HuH-7 (cell line): ENCODE data around the gene OSM.

Experiments
- DNase-seq: peaks from one replicate; pipeline ENCODE4 v3.0.0; 2011; ENCODE audit warnings: low spot score

Gene OSM

DNA sequence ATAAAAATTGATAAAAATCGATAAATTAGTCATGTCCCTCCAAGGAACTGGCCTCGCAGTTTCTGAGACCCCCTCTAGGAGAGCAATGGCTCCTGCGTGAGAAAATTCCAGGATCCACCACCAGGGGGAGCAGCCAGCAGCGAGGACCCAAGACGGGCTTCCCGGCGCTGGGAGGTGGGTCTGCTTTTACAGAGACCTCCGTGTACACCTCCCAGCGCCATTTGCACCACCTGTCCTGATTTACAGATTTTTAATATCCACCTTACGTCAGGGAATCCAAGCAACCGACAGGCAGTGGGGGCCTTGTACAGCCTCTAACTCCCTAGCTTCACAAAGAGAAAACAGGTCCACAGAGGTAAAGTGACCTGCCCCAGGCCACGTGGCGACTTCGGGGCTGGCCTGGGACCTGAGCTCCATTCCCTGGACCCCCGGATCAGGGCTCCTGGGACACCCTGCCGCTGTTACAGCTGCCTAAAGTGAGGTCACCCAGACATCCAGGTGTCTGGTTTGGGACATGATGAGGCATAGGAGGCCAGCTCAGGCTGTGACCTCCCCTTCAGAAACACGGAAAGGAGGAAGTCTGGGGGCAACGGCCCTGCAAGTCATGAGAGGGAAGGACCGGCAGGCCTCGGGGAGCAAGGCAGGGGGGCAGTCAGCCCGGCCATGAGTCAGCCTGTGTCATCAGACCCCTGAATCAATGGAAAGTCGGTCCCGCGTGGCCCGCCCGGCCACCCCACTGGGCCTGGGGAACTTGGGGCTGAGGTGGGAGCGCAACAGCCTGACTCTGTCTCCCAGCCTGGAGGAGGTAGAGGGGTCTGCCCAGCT is 3.5 kb downstream of the OSM start:
- DNase-seq: peak; percentile 94

GRCh38 chr22:30262112-30262511 is 4.5 kb downstream of the OSM start:
- DNase-seq: no peak

GRCh38 chr22:30261134-30261533 is 5.5 kb downstream of the OSM start:
- DNase-seq: no peak

DNA sequence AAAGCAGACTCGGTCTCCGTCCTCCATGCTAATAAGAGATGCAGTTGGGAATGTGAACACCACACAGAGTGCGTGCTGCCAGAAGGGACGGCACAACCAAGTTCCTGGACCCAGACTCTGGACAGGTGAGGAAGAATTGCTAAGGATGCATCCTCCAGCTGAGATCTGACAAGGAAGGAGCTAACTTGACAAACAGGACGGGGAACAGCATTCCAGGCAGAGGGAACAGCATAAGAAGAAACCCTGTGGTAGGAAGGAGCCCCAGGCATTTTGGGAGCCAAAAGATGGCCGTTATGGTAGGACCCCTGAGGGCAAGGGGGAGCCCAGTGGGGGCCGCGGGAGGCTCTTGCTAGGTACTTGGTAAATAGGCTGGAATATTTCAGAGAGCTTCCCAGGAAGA is 6.0 kb downstream of the OSM start:
- DNase-seq: no peak

GRCh38 chr22:30260276-30260675 is 6.4 kb downstream of the OSM start:
- DNase-seq: no peak

GRCh38 chr22:30254314-30254713 is 12.3 kb downstream of the OSM start:
- DNase-seq: no peak

DNA sequence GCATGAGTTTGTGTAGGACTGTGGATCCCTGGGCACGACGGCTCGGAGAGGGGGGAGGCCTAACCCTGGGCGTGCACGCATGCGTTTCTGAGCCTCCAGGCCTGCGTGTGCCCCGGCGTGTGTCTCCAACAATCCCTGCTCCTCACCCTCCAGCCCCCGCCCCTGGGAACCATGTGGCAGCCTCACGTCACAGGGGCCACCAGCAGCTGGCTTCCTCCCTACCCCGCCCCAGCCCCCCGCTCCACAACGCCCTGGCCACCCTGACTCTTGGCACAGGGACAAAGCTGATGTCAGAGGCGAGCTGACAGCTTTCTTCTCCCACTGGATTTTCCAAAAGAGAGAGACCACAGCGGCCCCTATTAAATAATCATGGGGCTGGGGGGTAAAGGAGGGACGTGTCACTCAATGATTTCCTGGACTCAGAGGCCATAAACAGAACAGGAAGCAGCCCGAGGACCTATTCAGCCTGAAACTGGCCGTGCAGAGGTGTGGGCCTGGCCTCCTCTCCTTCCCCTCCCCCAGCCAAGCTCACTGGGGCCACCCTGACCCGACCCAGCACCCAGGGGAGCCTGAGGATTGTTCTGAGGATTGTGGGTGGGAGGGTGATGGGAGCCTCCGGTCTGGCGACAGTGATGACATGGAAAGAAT is 13.3 kb downstream of the OSM start:
- no peak for DNase-seq

DNA sequence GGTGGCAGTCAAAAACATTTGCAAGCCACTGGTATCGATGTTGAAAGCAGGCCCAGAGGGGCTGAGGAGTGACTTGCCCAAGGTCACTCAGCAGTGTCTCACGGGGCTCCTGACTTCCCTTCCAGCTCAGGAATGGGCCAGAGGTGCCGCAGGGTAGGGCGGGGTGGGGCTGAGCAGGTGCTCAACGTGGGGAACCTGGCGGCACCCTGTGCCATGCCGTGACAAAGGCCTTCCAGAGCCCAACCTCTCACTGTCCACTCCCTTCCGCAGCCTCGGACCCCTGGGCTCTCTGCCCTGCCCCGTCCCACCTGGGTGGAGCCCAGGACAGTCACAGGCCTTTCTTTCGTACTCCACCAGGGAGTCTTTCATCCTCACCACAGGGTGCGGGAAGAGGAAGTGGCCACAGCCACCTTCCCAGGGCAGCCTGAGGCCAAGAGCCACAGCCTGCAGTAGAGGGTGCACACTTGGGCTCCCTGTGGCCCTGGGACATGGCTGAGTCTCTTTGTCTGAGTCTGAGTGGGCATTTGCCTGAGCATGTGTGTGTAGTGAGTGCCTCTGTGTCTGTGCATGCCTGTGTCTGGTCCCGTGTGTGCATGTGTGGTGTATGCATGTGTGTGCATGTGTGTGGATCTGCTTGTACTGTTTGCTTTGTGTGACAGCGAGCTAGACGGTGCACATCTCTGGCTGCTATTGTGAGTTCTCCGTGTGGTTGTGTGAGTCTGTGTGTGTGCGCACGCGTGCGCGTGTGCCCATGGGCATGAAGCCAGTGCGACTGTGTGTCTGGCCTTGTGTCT is 14.0 kb downstream of the OSM start:
- DNase-seq: no peak

DNA sequence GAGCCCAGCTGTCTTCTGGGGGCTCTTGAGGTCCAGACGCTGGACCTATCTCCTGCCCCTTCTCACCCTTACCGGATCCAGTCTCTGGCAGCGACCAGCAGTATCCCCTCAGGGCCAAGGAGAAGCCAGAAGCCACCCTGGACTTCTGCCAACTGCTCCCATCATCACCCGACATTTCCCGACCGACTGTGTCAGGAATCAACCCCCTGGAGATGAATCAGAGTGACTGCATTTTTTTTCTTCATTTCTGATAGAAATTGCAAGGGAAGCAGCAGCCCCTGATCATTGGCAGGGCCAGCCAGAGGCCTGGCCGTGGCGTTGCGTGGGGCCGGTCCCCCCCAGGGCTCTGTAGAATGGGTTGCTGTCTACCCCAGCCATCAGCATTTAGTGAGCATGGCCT is 14.9 kb downstream of the OSM start:
- no peak for DNase-seq

- no peak for DNase-seq
These were observed 15.9 kb downstream of the OSM start for GRCh38 chr22:30250661-30251267.

DNA sequence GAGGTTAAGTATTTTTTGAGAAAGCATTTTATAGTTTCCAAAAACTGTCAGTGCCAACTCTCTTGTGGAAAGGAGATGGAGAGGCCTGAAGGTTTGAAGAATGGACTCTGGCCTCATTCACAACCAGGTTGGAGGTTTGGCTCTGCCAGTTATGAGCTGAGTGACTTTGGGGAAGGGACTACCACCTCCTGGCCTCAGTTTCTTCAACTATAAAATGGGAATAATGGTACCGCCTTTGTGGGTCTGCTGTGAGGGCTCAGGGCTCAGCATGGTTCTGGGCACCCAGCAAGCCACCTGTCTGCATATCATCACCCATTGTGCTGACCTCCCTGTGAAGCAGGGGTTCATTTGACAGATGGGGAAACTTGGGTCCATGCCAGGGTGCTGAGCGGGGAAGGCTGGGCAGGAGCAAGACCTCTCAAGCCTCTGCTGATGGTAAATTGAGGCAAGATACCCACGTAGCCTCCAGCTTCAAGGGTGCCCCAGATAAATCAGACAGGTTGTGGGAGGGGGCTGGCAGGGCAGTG is 16.5 kb downstream of the OSM start:
- DNase-seq: no peak

- peak; percentile 60 for DNase-seq
These were observed 17.3 kb downstream of the OSM start for GRCh38 chr22:30249049-30250038.

DNA sequence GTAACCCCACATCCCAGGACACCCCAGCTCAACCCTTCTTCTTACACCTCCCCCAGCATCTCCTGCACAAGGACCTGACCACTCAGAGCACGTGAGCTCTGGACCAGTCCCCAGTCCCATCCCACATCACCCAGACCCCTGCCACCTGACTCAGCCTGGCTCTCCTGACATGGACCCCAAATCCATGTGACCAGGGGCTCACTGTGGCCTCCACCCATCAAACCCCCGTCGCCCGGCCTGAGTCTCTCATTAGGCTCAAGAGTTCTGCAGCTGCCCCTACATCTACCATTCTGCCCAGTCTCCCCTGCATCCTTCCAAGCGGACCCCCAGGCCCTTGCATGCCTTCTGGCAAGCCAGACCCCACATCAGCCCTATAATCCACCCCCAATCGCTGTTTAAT is 18.2 kb downstream of the OSM start:
- no peak for DNase-seq

- DNase-seq: no peak
These were observed 18.7 kb downstream of the OSM start for GRCh38 chr22:30247974-30248373.

GRCh38 chr22:30247561-30247960 is 19.1 kb downstream of the OSM start:
- DNase-seq: no peak

GRCh38 chr22:30246814-30247376 is 19.8 kb downstream of the OSM start:
- peak; percentile 85 for DNase-seq

DNA sequence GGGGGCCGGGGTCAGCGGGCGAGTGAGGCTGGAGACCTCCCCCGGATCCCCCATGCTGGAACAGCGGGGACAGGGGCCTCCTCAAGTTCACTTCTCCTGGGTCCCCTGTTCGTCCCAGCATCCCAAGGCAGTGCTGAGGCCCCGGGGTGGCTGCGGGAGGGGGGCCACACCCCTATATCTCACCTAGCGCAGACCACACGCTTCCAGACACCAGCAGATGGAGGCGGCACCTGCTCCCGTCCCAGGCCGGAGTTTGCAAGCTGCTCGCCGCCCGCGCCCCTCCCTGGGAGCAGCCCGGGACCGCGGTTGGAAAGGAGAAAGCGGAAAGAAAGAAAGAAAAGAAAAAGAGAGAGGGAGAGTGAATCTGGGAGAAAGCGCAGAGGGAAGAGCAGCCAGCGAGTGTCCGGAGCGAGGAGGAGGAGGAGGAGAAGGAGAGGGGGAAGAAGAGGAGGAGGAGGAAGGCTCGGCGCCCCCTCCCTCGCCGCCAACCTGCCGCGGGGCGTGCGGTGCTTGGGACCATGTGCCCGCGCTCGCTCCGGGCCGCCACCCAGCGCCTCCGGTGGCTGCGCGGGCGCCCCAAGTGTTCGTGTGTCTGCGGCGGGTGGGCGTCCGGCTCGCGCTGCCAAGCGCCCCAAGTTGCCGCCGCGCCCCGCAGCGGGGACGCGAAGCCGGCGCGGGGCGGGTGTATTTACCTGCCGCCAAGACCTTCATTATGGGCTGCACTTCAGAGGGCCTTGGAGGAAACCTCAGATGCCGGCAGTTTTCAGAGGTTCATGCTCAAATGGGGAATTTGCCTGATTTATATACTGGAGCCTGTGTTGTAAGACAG is 20.5 kb downstream of the OSM start, which contains the start of gene LIF:
Gene LIF, minus strand, starts transcription at position 775 of the 829 bp plus-strand sequence. Its CDS starts 64 bp downstream, at position 711.
- DNase-seq: no peak

GRCh38 chr22:30245181-30245984 is 21.3 kb downstream of the OSM start:
- DNase-seq: peak; percentile 73

- no peak for DNase-seq
These were observed 22.0 kb downstream of the OSM start for GRCh38 chr22:30244641-30245040.
